Mesenteric fat pad (tissue), 1 donor: ENCODE measurements around the gene C21orf91. TPM values are rescaled to one million over a fixed set of nuclear protein-coding genes. Genes with fewer than 3 reads are reported as not detected.

Source experiments
- total RNA-seq: library from RNA; stranded (reverse); fragmentation: NEBNext Ultra II Directional; extraction: Animal tissue kit (Norgen Biotek cat#: 25700); gene quantifications from one replicate; pipeline ENCODE4 v1.2.1, GENCODE V29; 2021
- donor health status: DM: yes; HTN: yes; CAD: no.

C21orf91 gene
- total RNA-seq, 1 donor from 2014 or later: 12.6 TPM

Other genes starting within 250 kb of the C21orf91 start
- 29.1 TPM for gene BTG3, start 206.5 kb downstream of the C21orf91 start, total RNA-seq